Liver (tissue), 9 donors: Measurements from ENCODE around the gene XCL1. TPM values are rescaled to one million over a fixed set of nuclear protein-coding genes. Genes with fewer than 3 reads are reported as not detected.

Experiments
- DNase-seq: peaks from one replicate; pipeline ENCODE4 v3.0.0-alpha.2; 2017; ENCODE audit warnings: low spot score
- H3K27ac ChIP-seq, 2 donors: one replicate each; pipeline ENCODE4 v1.7.0; 2013; ENCODE audit warnings: inconsistent platforms in 2 of 2, low read length in 2 of 2, control low read depth in 1 of 2, low read depth in 1 of 2, mild to moderate bottlenecking in 1 of 2
- H3K27me3 ChIP-seq, 4 donors: one replicate each; pipeline versions ENCODE4 v1.6.1 to v1.7.0; 2013; ENCODE audit warnings: low read length in 3 of 4, inconsistent platforms in 1 of 4, mild to moderate bottlenecking in 1 of 4, moderate library complexity in 1 of 4; ENCODE audit not compliant: control insufficient read depth in 4 of 4, insufficient read depth in 4 of 4
- H3K36me3 ChIP-seq, 4 donors: one replicate each; pipeline versions ENCODE4 v1.6.1 to v1.7.0; 2013; ENCODE audit warnings: low read length in 3 of 4, mild to moderate bottlenecking in 3 of 4, low read depth in 1 of 4, moderate library complexity in 1 of 4; ENCODE audit not compliant: control insufficient read depth in 4 of 4, insufficient read depth in 3 of 4
- H3K4me1 ChIP-seq, 4 donors: one replicate each; pipeline versions ENCODE4 v1.6.1 to v1.7.0; 2013; ENCODE audit warnings: low read length in 3 of 4, mild to moderate bottlenecking in 3 of 4, moderate library complexity in 1 of 4; ENCODE audit not compliant: control insufficient read depth in 4 of 4, insufficient read depth in 4 of 4
- H3K4me3 ChIP-seq, 3 donors: one replicate each; pipeline versions ENCODE4 v1.6.1 to v1.7.0; 2013; ENCODE audit warnings: low read length in 3 of 3, control low read depth in 1 of 3, low read depth in 1 of 3, mild to moderate bottlenecking in 1 of 3
- H3K9ac ChIP-seq, 2 donors: one replicate each; pipeline ENCODE4 v1.7.0; 2013; ENCODE audit warnings: low read length in 2 of 2, mild to moderate bottlenecking in 2 of 2, moderate library complexity in 2 of 2, control low read depth in 1 of 2, low read depth in 1 of 2
- H3K9me3 ChIP-seq, 4 donors: one replicate each; pipeline versions ENCODE4 v1.6.1 to v1.7.0; 2013; ENCODE audit warnings: low read length in 3 of 4; ENCODE audit not compliant: control insufficient read depth in 4 of 4
- ATF3 ChIP-seq: IDR thresholded peaks from 2 replicates; pipeline ENCODE4 v1.6.1; 2016; ENCODE audit warnings: antibody characterized with exemption
- EGR1 ChIP-seq, 2 donors: IDR thresholded peaks; 2 replicates each; pipeline ENCODE4 v1.6.1; 2016 to 2018; ENCODE audit warnings: antibody characterized with exemption in 2 of 2, low read depth in 2 of 2
- GABPA ChIP-seq, 2 donors: IDR thresholded peaks in 1 of 2; conservative IDR thresholded peaks in 1 of 2; 2 replicates each; pipeline ENCODE4 v1.6.1; 2016; ENCODE audit warnings: antibody characterized with exemption in 2 of 2, mild to moderate bottlenecking in 1 of 2, moderate library complexity in 1 of 2
- HNF4G ChIP-seq: IDR thresholded peaks from 2 replicates; pipeline ENCODE4 v1.6.1; 2016; ENCODE audit warnings: antibody characterized with exemption
- JUND ChIP-seq, 2 donors: IDR thresholded peaks; 2 replicates each; pipeline ENCODE4 v1.6.1; 2016; ENCODE audit warnings: antibody characterized with exemption in 2 of 2
- RAD21 ChIP-seq, 2 donors: IDR thresholded peaks; 2 replicates each; pipeline ENCODE4 v1.6.1; 2016; ENCODE audit warnings: antibody characterized with exemption in 2 of 2, mild to moderate bottlenecking in 2 of 2
- REST ChIP-seq: IDR thresholded peaks from 2 replicates; pipeline ENCODE4 v1.6.1; 2016; ENCODE audit warnings: antibody characterized with exemption, mild to moderate bottlenecking
- RXRA ChIP-seq, 2 donors: IDR thresholded peaks; 2 replicates each; pipeline ENCODE4 v1.6.1; 2017 to 2018; ENCODE audit warnings: antibody characterized with exemption in 2 of 2, mild to moderate bottlenecking in 1 of 2
- TAF1 ChIP-seq: conservative IDR thresholded peaks from 2 replicates; pipeline ENCODE4 v1.6.1; 2016; ENCODE audit warnings: antibody characterized with exemption, mild to moderate bottlenecking
- YY1 ChIP-seq: IDR thresholded peaks from 2 replicates; pipeline ENCODE4 v1.6.1; 2016; ENCODE audit warnings: antibody characterized with exemption, mild to moderate bottlenecking
- ZBTB33 ChIP-seq: IDR thresholded peaks from 2 replicates; pipeline ENCODE4 v1.6.1; 2016; ENCODE audit warnings: antibody characterized with exemption
- WGBS: extraction: QIAGEN DNeasy Blood & Tissue Kit; methylation state at CpG from one replicate; pipeline ENCODE4 v1.1.7; 2013; 5-methylcytosine and 5-hydroxymethylcytosine counted together
- polyA plus RNA-seq, 2 donors: library from polyadenylated mRNA; stranded (reverse) in 1 of 2; unstranded in 1 of 2; fragments of 200-250 nt in 1 of 2; fragments of >200 nt in 1 of 2; fragmentation: Nextera tagmentation in 1 of 2; extraction: Ambion mirVana in 1 of 2; gene quantifications; one replicate each; pipeline versions ENCODE4 v1.2.1 to v1.2.3, GENCODE V29; 2013 to 2015
- total RNA-seq, 2 donors: library from RNA; depleted of rRNA; stranded (reverse); fragments of >200 nt; gene quantifications; one replicate each; pipeline ENCODE4 v1.2.3, GENCODE V29; 2014
- donor health status: healthy.
- donor health status: healthy.
- donor health status: healthy.
- donor health status: healthy.
- donor health status: healthy.

Gene XCL1
- total and polyA plus RNA-seq, 4 donors = 0.17 to 0.33 (median 0.22) TPM

- Histone ChIP-seq H3K9me3 (no peaks in the 10 kb centered on the region), H3K4me3 (no peak overlapping the region), H3K36me3 (no peaks in the 10 kb centered on the region), H3K9ac (no peak overlapping the region), H3K27ac (no peak overlapping the region), H3K4me1 (no peaks in the 10 kb centered on the region), H3K27me3 (no peaks in the 10 kb centered on the region)
- no peak for DNase-seq
- 90% methylated on average over 3 of the region's 3 CpGs for WGBS
- no peak for TF ChIP-seq HNF4G
- TF ChIP-seq TAF1 = no peak
- TF ChIP-seq GABPA (IDR thresholded peaks at IDR 0.05 in 1 of 2, conservative IDR thresholded peaks at IDR 0.05 in 1 of 2) = no peak
- no peak for TF ChIP-seq ZBTB33
- TF ChIP-seq ATF3 = no peak
- TF ChIP-seq EGR1 (IDR thresholded peaks at IDR 0.05; ENCODE audit: low read depth in 2 of 2) = no peak
- no peak for TF ChIP-seq YY1
- no peak for TF ChIP-seq RXRA (IDR thresholded peaks at IDR 0.05)
These were observed 31.5 kb downstream of the XCL1 start for GRCh38 chr1:168607872-168608428.

GRCh38 chr1:168608796-168609715 is 32.7 kb downstream of the XCL1 start:
- Histone ChIP-seq H3K27ac (no peak overlapping the region), H3K4me3 (no peak overlapping the region), H3K4me1 (no peaks in the 10 kb centered on the region), H3K36me3 (no peaks in the 10 kb centered on the region), H3K9ac (no peak overlapping the region), H3K27me3 (no peaks in the 10 kb centered on the region), H3K9me3 (no peaks in the 10 kb centered on the region)
- 78% methylated on average over 20 of the region's 20 CpGs for WGBS
- no peak for TF ChIP-seq JUND (IDR thresholded peaks at IDR 0.05)
- TF ChIP-seq RAD21 (IDR thresholded peaks at IDR 0.05) = no peak
- TF ChIP-seq REST = peak; percentile 92
- no peak for TF ChIP-seq TAF1
- no peak for DNase-seq
